ENCODE measurements around the gene SERPINA4. TPM values are rescaled to one million over a fixed set of nuclear protein-coding genes. Genes with fewer than 3 reads are reported as not detected.

Gene SERPINA4
- total RNA-seq, 4 donors from 2014 or later, result 0.13 to 0.26 TPM; not detected in 2

DNA sequence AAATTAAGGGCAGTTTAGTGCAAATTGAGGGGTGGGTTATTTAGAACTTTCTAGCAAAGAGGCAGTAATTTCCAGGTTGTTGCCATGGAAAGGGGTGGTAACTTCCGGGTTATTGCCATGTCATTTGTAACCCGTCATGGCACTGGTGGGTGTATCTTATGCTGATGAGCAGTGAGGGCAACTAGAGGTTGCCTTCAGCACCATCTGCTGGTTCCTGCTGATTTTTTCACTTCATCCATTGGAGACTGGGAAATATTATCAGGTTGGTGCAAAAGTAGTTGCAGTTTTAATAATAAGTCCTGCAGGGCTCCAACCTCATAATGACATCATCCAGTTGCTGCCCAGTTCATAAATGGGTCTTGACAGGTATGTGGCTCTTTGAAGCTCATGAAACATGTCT lies 24.4 kb upstream of the SERPINA4 start:
- TF ChIP-seq POLR2A (IDR thresholded peaks at IDR 0.05) (no peak), CTCF (IDR thresholded peaks at IDR 0.05 in 4 of 5, conservative IDR thresholded peaks at IDR 0.05 in 1 of 5) (no peak)
- no peak for DNase-seq
- intact Hi-C loops (cut with DNase I; ENCODE audit: low total_unique reads) (no loop called here), in situ Hi-C loops (cut with MboI; ENCODE audit: low sequenced_read_pairs in 4 of 4) (no loop called here)
- no peak for ATAC-seq
- no peaks in the 10 kb centered on the region for H3K9me3 ChIP-seq
- H3K36me3 ChIP-seq, result no peaks in the 10 kb centered on the region
- no peak overlapping the region for H3K27ac ChIP-seq
- peaks cover 0 to 2% (median 0%) of the 10 kb centered on the region in 3 donors for H3K27me3 ChIP-seq
- no peak overlapping the region for H3K4me3 ChIP-seq
- no peaks in the 10 kb centered on the region for H3K4me1 ChIP-seq

DNA sequence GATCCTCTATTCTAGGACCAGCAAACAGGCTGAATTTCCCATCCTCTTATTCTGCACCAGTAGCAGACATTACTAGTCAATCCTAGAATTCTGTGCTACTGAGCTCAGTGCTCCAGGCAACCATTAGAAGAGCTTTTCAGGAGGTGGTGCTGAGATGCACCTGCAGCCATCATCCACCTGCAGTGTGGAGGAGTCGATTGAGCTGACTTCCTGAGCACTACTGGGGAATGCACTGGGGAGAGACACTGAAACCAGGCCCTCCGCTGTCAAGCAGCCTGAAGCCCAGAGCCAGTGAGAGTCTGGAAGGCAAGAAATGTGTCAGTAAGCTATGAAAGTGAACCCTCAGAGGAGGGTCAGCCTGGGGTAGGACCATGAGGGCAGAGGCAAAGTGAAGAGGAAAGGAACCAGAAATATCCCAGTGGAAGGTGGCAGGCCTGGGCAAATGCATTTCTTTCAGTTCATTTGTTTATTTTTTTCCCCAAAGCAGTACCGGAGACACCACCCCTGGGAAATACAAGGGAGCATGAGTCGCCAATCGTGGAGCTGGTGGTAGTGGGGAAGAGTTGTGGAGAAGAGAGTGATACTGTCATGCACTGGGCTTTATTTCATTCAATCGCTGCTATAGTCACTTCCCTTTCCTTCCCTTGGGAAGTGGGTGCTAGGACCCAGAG lies 23.0 kb upstream of the SERPINA4 start:
- Histone ChIP-seq H3K36me3 (no peaks in the 10 kb centered on the region), H3K27me3 (peaks cover 0 to 2% (median 0%) of the 10 kb centered on the region in 3 donors), H3K27ac (no peak overlapping the region), H3K4me3 (no peak overlapping the region), H3K9me3 (no peaks in the 10 kb centered on the region), H3K4me1 (no peaks in the 10 kb centered on the region)
- in situ Hi-C loops (cut with MboI; ENCODE audit: low sequenced_read_pairs in 4 of 4) (no loop called here), intact Hi-C loops (cut with DNase I; ENCODE audit: low total_unique reads) (no loop called here)
- no peak for ATAC-seq
- DNase-seq, result no peak
- TF ChIP-seq CTCF (IDR thresholded peaks at IDR 0.05 in 4 of 5, conservative IDR thresholded peaks at IDR 0.05 in 1 of 5) (no peak), POLR2A (IDR thresholded peaks at IDR 0.05) (no peak)

- no peak for ATAC-seq
- in situ Hi-C loops (cut with MboI; ENCODE audit: low sequenced_read_pairs in 4 of 4) (no loop called here), intact Hi-C loops (cut with DNase I; ENCODE audit: low total_unique reads) (no loop called here)
- TF ChIP-seq POLR2A (IDR thresholded peaks at IDR 0.05) (no peak), CTCF (IDR thresholded peaks at IDR 0.05 in 4 of 5, conservative IDR thresholded peaks at IDR 0.05 in 1 of 5) (no peak)
- Histone ChIP-seq H3K4me1 (no peaks in the 10 kb centered on the region), H3K4me3 (no peak overlapping the region), H3K27me3 (peaks cover 0 to 2% (median 0%) of the 10 kb centered on the region in 3 donors), H3K27ac (no peak overlapping the region), H3K36me3 (no peaks in the 10 kb centered on the region), H3K9me3 (no peaks in the 10 kb centered on the region)
- DNase-seq, result no peak
Measured at GRCh38 chr14:94539181-94539580, 22.1 kb upstream of the SERPINA4 start.

DNA sequence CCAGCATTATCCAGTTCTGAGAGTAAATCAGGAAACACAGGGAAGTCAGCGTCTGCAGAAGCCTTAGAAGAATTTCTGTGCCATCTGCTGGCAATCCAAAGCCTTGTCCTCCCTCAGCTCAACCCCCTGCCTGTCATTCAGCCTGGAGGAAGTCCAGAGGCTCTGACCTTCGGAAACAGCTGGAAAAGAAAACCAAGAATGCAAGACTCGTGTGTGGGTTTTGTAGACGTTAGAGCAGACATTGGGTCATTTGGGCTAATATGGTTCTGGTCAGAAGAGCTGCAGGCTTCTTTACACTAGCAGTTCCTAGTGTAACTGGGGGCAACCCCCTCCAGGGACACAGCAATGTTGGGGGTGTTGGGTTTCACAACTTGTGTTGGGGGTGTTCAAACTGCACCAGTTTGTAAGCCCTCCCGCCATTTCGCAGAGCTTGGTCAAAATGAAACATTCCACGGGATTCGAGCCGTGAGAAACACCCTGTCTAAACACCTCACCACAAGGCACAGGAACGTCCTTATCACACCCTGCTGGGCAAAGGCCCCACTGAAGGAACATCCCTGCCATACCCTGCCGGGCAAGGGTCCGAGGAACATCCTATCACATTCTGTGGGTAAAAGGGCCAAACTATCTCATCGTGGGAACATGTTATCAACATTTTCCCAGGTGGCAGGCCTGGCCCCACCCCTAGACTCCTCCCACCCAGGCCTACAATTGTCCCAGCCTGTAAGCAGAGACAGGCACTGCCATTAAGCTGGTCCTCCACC lies 21.0 kb upstream of the SERPINA4 start:
- Histone ChIP-seq H3K36me3 (no peaks in the 10 kb centered on the region), H3K9me3 (no peaks in the 10 kb centered on the region), H3K27ac (no peak overlapping the region), H3K4me1 (no peaks in the 10 kb centered on the region), H3K4me3 (no peak overlapping the region), H3K27me3 (peaks cover 0 to 2% (median 0%) of the 10 kb centered on the region in 3 donors)
- DNase-seq (no peak), ATAC-seq (no peak)
- in situ Hi-C loops (cut with MboI; ENCODE audit: low sequenced_read_pairs in 4 of 4), result no loop called here
- intact Hi-C loops (cut with DNase I; ENCODE audit: low total_unique reads), result no loop called here
- TF ChIP-seq CTCF (IDR thresholded peaks at IDR 0.05 in 4 of 5, conservative IDR thresholded peaks at IDR 0.05 in 1 of 5), result no peak
- TF ChIP-seq POLR2A (IDR thresholded peaks at IDR 0.05), result no peak
